Activated CD8-positive, alpha-beta memory T cell treated with anti-CD3 and anti-CD28 coated beads for 4 hours (primary cell): Measurements from ENCODE around the gene FERD3L.

Source experiments
- DNase-seq, 2 donors: peaks; one replicate each; pipeline ENCODE4 v3.0.0-alpha.2; 2020; ENCODE audit warnings: low read depth in 2 of 2

The FERD3L gene

GRCh38 chr7:19099924-19100323, 45.3 kb downstream of the FERD3L start:
- DNase-seq = no peak

- no peak for DNase-seq
Measured at GRCh38 chr7:19099194-19099593, 46.0 kb downstream of the FERD3L start.

GRCh38 chr7:19098510-19098909, 46.7 kb downstream of the FERD3L start:
- DNase-seq = no peak

- no peak for DNase-seq
Measured at GRCh38 chr7:19097165-19098055, 47.8 kb downstream of the FERD3L start.

- no peak for DNase-seq
Measured at GRCh38 chr7:19095353-19095860, 49.8 kb downstream of the FERD3L start.
